GM18502 (cell line): ENCODE data around the gene MEOX2.

ENCODE experiments used
- ATAC-seq: cut with Tn5 transposase; IDR thresholded peaks from one replicate; pipeline ENCODE4 v1.9.1; 2021; ENCODE audit warnings: mild to moderate bottlenecking; ENCODE audit not compliant: unreplicated experiment, poor library complexity

The MEOX2 gene

DNA sequence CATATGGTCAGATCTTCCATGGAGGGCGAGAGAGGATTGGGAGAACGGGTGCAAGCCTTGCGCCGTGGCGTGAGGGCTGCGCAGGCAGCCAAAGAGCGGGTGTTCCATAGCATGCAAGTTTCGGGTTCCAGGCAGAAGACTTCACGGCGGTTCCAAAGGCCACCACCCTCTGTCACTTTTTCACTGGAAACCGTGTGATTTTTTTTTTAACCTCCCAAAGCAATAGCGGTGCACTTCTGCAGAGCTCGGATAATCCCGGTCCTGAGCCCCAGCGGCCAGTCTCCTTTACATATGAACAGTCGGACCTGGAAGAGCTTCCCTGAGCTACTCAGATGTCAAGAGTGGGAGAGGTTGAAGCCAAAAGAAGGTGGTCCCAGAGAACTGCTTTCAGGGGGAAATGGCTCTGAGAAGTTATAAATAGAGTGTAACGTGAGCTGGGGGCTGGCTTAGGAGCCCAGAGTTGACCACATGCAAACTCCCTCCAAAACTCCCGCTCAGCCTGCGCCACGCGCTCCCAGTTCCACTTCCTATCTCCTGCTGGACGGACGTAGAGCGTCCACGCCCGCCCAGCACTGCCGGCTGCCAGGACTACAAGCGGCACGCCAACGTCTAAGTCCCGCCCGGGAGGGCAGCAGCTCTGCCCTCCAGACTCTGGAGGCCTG, at the start of gene MEOX2:
TSS of gene MEOX2 (minus strand) at position 389 of the 662 bp plus-strand sequence. CDS start at position 108, 281 bp downstream.
- no peak for ATAC-seq

- ATAC-seq: no peak
Measured at GRCh38 chr7:15729746-15730145, 43.3 kb upstream of the MEOX2 start.

DNA sequence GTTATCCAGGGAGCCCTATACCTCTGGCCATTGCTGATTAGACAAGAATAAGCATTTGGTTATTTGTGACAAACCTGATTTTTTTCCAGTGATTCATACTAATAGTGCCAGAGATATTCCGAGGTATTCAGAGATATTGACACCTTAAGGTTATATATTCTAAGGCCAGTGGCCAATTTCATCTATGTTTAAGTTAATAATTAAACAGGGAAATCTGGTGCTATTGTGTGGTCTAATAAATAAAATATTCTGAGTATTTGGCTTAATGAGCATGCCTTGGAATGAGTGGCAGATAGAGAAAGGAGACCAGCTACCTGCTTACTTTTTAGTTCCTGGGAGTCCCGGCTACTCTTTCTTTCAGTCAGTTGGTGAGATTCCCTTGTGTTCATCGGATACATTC, 38.6 kb upstream of the MEOX2 start:
- ATAC-seq: no peak

- ATAC-seq: no peak
Measured at GRCh38 chr7:15723841-15724240, 37.4 kb upstream of the MEOX2 start.

- no peak for ATAC-seq
Measured at GRCh38 chr7:15720849-15721471, 34.5 kb upstream of the MEOX2 start.

DNA sequence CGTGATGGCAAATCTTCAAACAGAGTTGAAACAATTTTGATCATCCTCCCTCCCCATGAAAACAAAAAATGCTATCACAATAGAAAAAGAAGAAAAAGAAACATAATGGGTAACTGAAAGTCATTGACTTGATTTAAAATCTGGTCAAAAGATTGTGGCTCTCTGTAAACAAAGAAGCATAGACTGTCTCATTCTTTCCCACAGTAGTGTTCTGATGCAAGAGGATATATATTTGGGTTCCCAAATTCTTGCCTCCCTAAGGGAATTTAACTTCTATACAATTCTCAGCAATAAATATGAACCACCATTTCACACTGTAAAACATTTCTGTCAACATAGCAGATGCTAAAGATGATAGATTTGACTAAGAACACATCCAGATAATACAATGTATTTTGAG, 32.8 kb upstream of the MEOX2 start:
- no peak for ATAC-seq

- no peak for ATAC-seq
Measured at GRCh38 chr7:15715435-15715834, 29.0 kb upstream of the MEOX2 start.

- no peak for ATAC-seq
Measured at GRCh38 chr7:15709978-15710377, 23.5 kb upstream of the MEOX2 start.

DNA sequence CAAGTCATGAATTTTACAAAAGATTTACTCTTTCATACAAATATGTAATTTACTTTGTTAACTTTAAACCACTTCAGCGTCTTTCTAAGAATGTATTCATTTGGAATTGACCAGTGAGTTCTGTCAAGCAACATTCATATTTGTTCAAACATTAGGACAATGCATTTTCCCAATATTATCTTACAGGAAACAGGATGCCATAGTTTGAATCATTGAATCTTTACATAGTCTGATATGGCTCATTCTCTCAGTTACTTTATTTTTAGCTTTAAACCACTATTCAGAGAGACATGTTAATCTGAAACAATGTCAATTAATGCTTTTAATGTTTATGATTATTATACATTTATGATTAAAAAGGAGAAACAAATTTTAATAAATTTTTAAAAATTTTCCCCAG, 21.1 kb upstream of the MEOX2 start:
- no peak for ATAC-seq

GRCh38 chr7:15703732-15704131, 17.2 kb upstream of the MEOX2 start:
- ATAC-seq: no peak

DNA sequence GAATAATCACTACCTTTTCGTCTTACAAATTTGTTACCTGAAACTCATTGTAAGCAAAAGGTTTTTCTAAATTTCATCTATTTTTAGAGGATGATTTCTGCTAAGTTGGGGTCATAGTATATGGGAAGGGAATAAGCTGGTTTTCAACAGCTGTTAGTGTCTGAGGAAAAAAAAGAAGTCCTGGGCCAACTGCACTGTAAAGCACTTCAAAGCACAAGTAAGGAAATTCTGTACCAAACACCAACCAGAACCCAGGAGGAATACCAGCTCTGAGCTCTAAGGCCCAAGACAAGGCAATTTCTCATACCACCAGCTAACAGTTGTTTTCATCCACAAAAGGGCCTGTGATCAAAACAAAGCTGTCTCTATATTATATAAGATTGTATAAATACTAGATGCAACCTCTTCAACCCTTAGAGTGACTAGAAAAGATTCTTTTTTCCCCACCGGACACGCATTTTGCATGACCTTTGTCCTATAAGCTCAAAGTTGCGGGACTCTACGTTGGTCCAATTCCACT, 6.1 kb upstream of the MEOX2 start:
- no peak for ATAC-seq

GRCh38 chr7:15688911-15689310, 2.4 kb upstream of the MEOX2 start:
- ATAC-seq: no peak

- ATAC-seq: no peak
Measured at GRCh38 chr7:15688279-15688626, 1.8 kb upstream of the MEOX2 start.

DNA sequence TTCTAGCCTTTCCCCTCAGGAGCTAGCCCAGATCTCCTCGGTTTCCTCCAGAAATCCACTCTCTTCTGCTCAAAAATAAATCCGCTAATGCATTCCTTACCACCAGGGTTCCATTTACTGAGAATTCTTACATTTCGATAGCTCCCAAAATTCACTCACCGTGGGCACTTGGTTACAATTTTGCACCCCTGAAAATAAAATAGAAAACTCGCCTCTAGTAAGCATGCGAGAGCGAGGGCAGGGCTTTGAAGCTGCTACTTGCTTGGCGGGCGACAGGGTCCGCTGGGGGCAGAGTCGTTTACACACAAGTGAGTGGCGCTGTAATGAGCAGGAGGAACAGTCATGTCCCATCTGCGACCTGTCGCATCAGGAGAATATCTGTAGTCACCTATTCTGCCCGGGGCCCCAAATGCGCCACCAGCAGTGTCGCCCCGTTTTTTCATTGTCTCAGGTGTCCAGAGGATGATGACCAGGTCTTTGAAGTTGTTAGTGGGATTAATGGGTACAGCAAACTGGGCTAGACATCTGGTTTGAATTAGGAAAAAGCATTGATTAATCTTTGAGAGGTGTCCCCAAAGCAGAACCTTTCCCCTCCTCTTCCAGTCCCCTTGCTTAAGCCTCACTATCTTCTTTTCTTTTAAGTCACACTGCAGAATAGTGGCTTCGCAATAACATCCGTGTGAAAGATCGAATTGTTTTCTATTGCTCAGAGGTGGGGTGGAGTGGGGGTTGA, 1.2 kb upstream of the MEOX2 start:
- no peak for ATAC-seq

- ATAC-seq: no peak
Measured at GRCh38 chr7:15686957-15687545, 568 bp upstream of the MEOX2 start.

DNA sequence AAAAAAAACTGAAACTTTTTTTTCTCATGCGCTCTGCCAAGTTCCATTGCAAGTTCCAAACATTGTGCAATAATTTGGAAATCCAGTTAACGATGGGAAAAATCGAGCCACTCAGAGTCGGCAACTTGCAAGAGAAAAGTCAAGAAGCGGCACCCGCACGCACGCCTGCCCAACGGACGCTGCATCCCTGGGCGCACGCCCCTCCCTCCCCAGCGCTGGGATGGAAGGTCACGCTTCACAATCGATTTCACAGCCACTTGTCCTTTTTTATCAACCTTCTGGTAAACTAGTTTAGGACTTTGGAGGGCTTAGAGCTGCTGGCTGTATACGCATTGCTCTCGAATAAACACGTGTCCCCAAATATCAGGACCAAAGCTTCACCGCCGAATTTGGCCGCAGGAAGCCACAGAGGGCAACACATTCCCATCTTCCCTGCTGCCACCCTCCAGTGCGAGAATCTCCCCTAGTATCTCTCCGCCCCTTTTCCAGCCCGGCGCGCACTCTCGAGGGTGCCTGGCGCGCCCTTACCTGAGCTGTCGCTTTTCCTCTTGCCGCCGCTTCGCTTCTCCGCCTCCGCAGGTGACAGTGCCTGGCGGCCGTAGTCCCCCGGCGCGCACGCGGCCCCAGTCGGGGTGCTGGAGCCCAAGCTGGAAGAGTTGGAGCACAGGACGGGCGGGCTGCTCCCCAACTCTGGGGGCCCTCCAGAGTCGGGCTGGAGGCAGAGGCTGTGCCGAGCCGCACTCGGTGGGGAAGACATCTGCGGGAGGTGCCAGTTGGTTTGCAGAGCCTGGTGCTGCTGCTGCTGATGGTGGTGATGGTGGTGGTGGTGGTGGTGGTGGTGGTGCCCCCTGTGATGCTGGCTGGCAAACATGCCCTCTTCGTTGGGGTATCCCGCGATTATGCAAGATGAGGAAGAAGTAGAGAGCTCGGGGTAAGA, 857 bp downstream of the MEOX2 start:
- ATAC-seq: no peak

GRCh38 chr7:15684871-15685270, 1.6 kb downstream of the MEOX2 start:
- ATAC-seq: no peak

- ATAC-seq: no peak
Measured at GRCh38 chr7:15684111-15684800, 2.2 kb downstream of the MEOX2 start.

DNA sequence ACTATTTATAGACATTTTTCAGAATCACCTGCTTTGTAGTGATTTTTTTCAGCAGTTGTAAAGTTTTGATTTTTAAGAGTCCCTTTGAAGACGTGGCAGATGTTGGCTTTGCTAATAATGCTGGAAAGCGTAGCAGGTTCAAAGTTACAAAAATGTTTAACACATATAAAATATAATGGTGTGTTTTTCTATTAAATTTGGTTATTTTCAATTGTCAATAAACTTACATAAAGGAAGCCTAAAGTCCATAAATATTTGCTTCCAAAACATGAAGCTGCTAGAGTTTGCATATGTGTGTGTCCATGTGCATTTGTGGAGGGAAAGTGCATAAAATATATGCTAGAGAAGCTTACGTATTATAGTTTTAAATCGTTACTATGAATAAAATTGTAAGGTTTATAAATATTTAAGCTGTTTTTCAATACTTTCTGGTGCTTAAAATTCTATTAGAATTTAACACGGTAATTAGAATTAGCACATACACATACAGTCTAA, 3.7 kb downstream of the MEOX2 start:
- no peak for ATAC-seq
